ENCODE results near the gene LMBR1. TPM values are rescaled to one million over a fixed set of nuclear protein-coding genes. Genes with fewer than 3 reads are reported as not detected.

LMBR1 gene
- total and polyA plus RNA-seq, 2 donors (not counting 3 experiments of a cell fraction or from before 2014, with no cell fraction given), result 14.0 to 72.9 TPM

DNA sequence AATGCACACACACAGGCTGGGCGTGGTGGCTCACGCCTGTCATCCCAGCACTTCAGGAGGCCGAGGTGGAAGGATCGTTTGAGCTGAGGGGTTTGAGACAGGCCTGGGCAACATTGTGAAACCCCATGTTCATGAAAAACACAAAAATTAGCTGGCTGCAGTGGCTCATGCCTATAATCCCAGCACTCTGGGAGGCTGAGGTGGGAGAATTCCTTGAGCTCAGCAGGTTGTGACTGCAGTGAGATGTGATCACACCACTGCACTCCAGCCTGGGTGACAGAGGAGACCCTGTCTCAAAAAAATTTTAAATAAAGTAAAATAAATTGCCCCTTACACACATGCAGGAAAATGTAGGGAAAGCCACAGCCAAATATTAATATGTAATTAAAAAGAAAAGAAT, 208.3 kb downstream of the LMBR1 start:
- no peak overlapping the region for H2AFZ ChIP-seq (ENCODE audit: low read depth, low read length)
- dilution Hi-C loops (cut with MboI; ENCODE audit: extremely low pct_ligation_motif_present, low sequenced_read_pairs), result no loop called here
- BruUV-seq (replicated peaks), result no TSS peak
- H3K9me3 ChIP-seq (replicated peaks; ENCODE audit: control insufficient read depth, insufficient read depth, low read length), result no peaks in the 10 kb centered on the region
- H4K20me1 ChIP-seq (replicated peaks; ENCODE audit: control insufficient read depth, extremely low read depth, insufficient read depth, low read length), result no peaks in the 10 kb centered on the region
- no peaks in the 10 kb centered on the region for H3K9me1 ChIP-seq (replicated peaks; ENCODE audit: control insufficient read depth, extremely low read depth, insufficient read depth, low read length)
- H3K4me2 ChIP-seq (ENCODE audit: insufficient read depth, low read length), result no peak overlapping the region
- CTCF ChIA-PET, result interaction anchor here (1.0 kb wide), 1 partner anchor 879 kb away, joined by 3 read pairs; no protein-coding TSS in a partner anchor
- H3K4me3 ChIP-seq (replicated peaks in 1 of 3; ENCODE audit: insufficient read depth in 1 of 3, low read depth in 1 of 3, low read length in 3 of 3), result no peak overlapping the region
- POLR2A ChIA-PET, result no interaction called here
- H3K79me2 ChIP-seq (ENCODE audit: control insufficient read depth, insufficient read depth, low read length), result no peaks in the 10 kb centered on the region
- TF ChIP-seq, protein P1, sequence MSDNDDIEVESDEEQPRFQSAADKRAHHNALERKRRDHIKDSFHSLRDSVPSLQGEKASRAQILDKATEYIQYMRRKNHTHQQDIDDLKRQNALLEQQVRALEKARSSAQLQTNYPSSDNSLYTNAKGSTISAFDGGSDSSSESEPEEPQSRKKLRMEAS (IDR thresholded peaks at IDR 0.05; ENCODE audit: insufficient read depth, insufficient read length), result no peak
- TF ChIP-seq POLR2AphosphoS5 (IDR thresholded peaks at IDR 0.05; ENCODE audit: insufficient read depth, low read depth, low read length) (no peak), GATA2 (IDR thresholded peaks at IDR 0.05; ENCODE audit: insufficient read depth, insufficient read length, low read depth, low read length) (no peak), FOS (IDR thresholded peaks at IDR 0.05; ENCODE audit: borderline replicate concordance, insufficient read depth, low read length) (no peak), POLR2A (IDR thresholded peaks at IDR 0.05; ENCODE audit: low read depth, low read length) (no peak)
- TF ChIP-seq, protein P2, sequence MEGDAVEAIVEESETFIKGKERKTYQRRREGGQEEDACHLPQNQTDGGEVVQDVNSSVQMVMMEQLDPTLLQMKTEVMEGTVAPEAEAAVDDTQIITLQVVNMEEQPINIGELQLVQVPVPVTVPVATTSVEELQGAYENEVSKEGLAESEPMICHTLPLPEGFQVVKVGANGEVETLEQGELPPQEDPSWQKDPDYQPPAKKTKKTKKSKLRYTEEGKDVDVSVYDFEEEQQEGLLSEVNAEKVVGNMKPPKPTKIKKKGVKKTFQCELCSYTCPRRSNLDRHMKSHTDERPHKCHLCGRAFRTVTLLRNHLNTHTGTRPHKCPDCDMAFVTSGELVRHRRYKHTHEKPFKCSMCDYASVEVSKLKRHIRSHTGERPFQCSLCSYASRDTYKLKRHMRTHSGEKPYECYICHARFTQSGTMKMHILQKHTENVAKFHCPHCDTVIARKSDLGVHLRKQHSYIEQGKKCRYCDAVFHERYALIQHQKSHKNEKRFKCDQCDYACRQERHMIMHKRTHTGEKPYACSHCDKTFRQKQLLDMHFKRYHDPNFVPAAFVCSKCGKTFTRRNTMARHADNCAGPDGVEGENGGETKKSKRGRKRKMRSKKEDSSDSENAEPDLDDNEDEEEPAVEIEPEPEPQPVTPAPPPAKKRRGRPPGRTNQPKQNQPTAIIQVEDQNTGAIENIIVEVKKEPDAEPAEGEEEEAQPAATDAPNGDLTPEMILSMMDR (IDR thresholded peaks at IDR 0.05; ENCODE audit: extremely low read depth in 1 of 2, insufficient read depth in 1 of 2, low read depth in 1 of 2, low read length in 2 of 2), result no peak
- DNase-seq (ENCODE audit: low read depth, low spot score) (no peak), FAIRE-seq (no peak)
- H3K36me3 ChIP-seq (ENCODE audit: control insufficient read depth in 2 of 2, extremely low read depth in 1 of 2, insufficient read depth in 2 of 2, low read length in 2 of 2), result peaks cover 0 to 10% of the 10 kb centered on the region in 2 experiments
- intact Hi-C loops (cut with micrococcal nuclease), result no loop called here
- H3K27me3 ChIP-seq (ENCODE audit: control insufficient read depth in 2 of 2, insufficient read depth in 2 of 2, low read length in 2 of 2), result no peaks in the 10 kb centered on the region
- no peaks in the 10 kb centered on the region for H3K4me1 ChIP-seq (ENCODE audit: control insufficient read depth, extremely low read depth, insufficient read depth, low read length)
- no peak overlapping the region for H3K27ac ChIP-seq (ENCODE audit: insufficient read depth, low read depth, low read length)
- H3K9ac ChIP-seq (replicated peaks; ENCODE audit: extremely low read depth, insufficient read depth, low read length), result no peak overlapping the region

All from endothelial cell of umbilical vein (primary cell).